SK-N-SH (cell line): ENCODE results near the gene OSBPL6. TPM values are rescaled to one million over a fixed set of nuclear protein-coding genes. Genes with fewer than 3 reads are reported as not detected.

Source experiments
- CTCF ChIA-PET: fragments of 300-600, 350-600 bp; formaldehyde crosslinking; extraction: SDS; loops from one replicate; lab custom pipeline; 2021; lab: Yijun Ruan, JAX
- POLR2A ChIA-PET: fragments of 350-600 bp; sonication (Branson Sonifier 250); formaldehyde crosslinking; extraction: SDS; loops from one replicate; lab custom pipeline; 2020; ENCODE audit warnings: antibody characterized with exemption, inconsistent platforms; lab: Yijun Ruan, JAX
- DNase-seq: peaks from one replicate; pipeline ENCODE4 v3.0.0; 2012
- H2AFZ ChIP-seq: fragments of 200-600 bp; sonication (generic); 2 replicates; pipeline ENCODE4 v1.8.1; 2016; ENCODE audit warnings: antibody characterized with exemption, mild to moderate bottlenecking, low read depth
- H3F3A ChIP-seq: fragments of 200-600 bp; sonication (generic); replicated peaks from 2 replicates; pipeline ENCODE3; 2016; ENCODE audit warnings: antibody characterized with exemption, mild to moderate bottlenecking; ENCODE audit not compliant: insufficient read depth
- H3K27ac ChIP-seq, 2 experiments: fragments of 200-500 bp in 1 of 2; fragments of 200-600 bp in 1 of 2; sonication (Bioruptor generic) in 1 of 2; sonication (generic), shearing (Covaris generic) in 1 of 2; 2 replicates each; pipeline versions ENCODE4 v1.5.1 to v1.6.1; 2014 to 2016; ENCODE audit warnings: low read depth in 2 of 2, inconsistent platforms in 1 of 2, low read length in 1 of 2, mild to moderate bottlenecking in 1 of 2, mixed read lengths in 1 of 2
- H3K27me3 ChIP-seq: fragments of 200-600 bp; sonication (generic), shearing (Covaris generic); 2 replicates; pipeline ENCODE4 v1.6.1; 2016; ENCODE audit warnings: mixed run types; ENCODE audit not compliant: insufficient read depth
- H3K36me3 ChIP-seq, 2 experiments: fragments of 200-500 bp in 1 of 2; fragments of 200-600 bp in 1 of 2; sonication (Bioruptor generic) in 1 of 2; sonication (generic) in 1 of 2; replicated peaks in 1 of 2; 2 replicates each; pipeline versions ENCODE3 to v1.5.1; 2014 to 2016; ENCODE audit warnings: low read length in 1 of 2, mild to moderate bottlenecking in 1 of 2; ENCODE audit not compliant: insufficient read depth in 2 of 2, control insufficient read depth in 1 of 2
- H3K4me1 ChIP-seq, 2 experiments: fragments of 200-500 bp in 1 of 2; fragments of 200-600 bp in 1 of 2; sonication (Bioruptor generic) in 1 of 2; sonication (generic), shearing (Covaris generic) in 1 of 2; 2 replicates each; pipeline versions ENCODE4 v1.5.1 to v1.6.1; 2014 to 2016; ENCODE audit warnings: low read depth in 1 of 2, low read length in 1 of 2, mixed run types in 1 of 2; ENCODE audit not compliant: insufficient read depth in 2 of 2, control insufficient read depth in 1 of 2
- H3K4me2 ChIP-seq: fragments of 200-600 bp; sonication (generic), shearing (Covaris generic); 2 replicates; pipeline ENCODE4 v1.6.1; 2017; ENCODE audit warnings: mixed run types
- H3K4me3 ChIP-seq, 2 experiments: fragments of 200-500 bp in 1 of 2; fragments of 200-600 bp in 1 of 2; sonication (Bioruptor generic) in 1 of 2; sonication (generic), shearing (Covaris generic) in 1 of 2; 2 replicates each; pipeline versions ENCODE4 v1.5.1 to v1.8.1; 2014 to 2016; ENCODE audit warnings: low read depth in 2 of 2, inconsistent platforms in 1 of 2, low read length in 1 of 2, mild to moderate bottlenecking in 1 of 2, mixed read lengths in 1 of 2, moderate library complexity in 1 of 2
- H3K79me2 ChIP-seq: fragments of 200-600 bp; sonication (generic); 2 replicates; pipeline ENCODE4 v1.8.1; 2017; ENCODE audit warnings: mild to moderate bottlenecking; ENCODE audit not compliant: insufficient read depth
- H3K9ac ChIP-seq: fragments of 200-600 bp; sonication (generic); 2 replicates; pipeline ENCODE4 v1.6.1; 2017; ENCODE audit warnings: mixed run types
- H3K9me2 ChIP-seq: fragments of 200-600 bp; sonication (generic); 2 replicates; pipeline ENCODE4 v1.6.1; 2017; ENCODE audit warnings: mixed run types
- H3K9me3 ChIP-seq: fragments of 200-600 bp; sonication (generic); 2 replicates; pipeline ENCODE4 v1.6.1; 2017; ENCODE audit warnings: mixed run types, mild to moderate bottlenecking, moderate library complexity
- H4K20me1 ChIP-seq: fragments of 200-600 bp; sonication (generic); 2 replicates; pipeline ENCODE4 v1.6.1; 2017; ENCODE audit warnings: mild to moderate bottlenecking, mixed run types; ENCODE audit not compliant: insufficient read depth
- ELF1 ChIP-seq: IDR thresholded peaks from 2 replicates; pipeline ENCODE4 v1.4.0; 2012
- EZH2phosphoT487 ChIP-seq: fragments of 200-600 bp; sonication (generic); IDR thresholded peaks from 2 replicates; pipeline ENCODE4 v1.6.1; 2017; ENCODE audit warnings: low read depth, mixed run types, mild to moderate bottlenecking, antibody characterized with exemption, moderate library complexity, borderline replicate concordance
- FOSL2 ChIP-seq: IDR thresholded peaks from 2 replicates; pipeline ENCODE4 v1.4.0; 2012; ENCODE audit warnings: low read depth, mild to moderate bottlenecking, moderate library complexity, borderline replicate concordance
- FOXJ3 ChIP-seq: sonication (generic); formaldehyde crosslinking; IDR thresholded peaks from 2 replicates; pipeline ENCODE4 v1.5.1; 2020; ENCODE audit warnings: mild to moderate bottlenecking, missing genetic modification reagents
- FOXM1 ChIP-seq: IDR thresholded peaks from 2 replicates; pipeline ENCODE4 v1.4.0; 2012; ENCODE audit warnings: low read depth, mild to moderate bottlenecking
- GABPA ChIP-seq: IDR thresholded peaks from 2 replicates; pipeline ENCODE4 v1.4.0; 2012; ENCODE audit warnings: low read depth, mild to moderate bottlenecking
- NRF1 ChIP-seq: IDR thresholded peaks from 2 replicates; pipeline ENCODE4 v1.6.1; 2012; ENCODE audit warnings: low read depth, mild to moderate bottlenecking, low read length
- RFX5 ChIP-seq: IDR thresholded peaks from 2 replicates; pipeline ENCODE4 v1.6.1; 2012; ENCODE audit warnings: mild to moderate bottlenecking, improper control_type of control experiment, low read length
- RXRA ChIP-seq: IDR thresholded peaks from 2 replicates; pipeline ENCODE4 v1.4.0; 2012; ENCODE audit warnings: low read depth, mild to moderate bottlenecking, borderline replicate concordance
- SMC3 ChIP-seq: IDR thresholded peaks from 2 replicates; pipeline ENCODE4 v1.6.1; 2012; ENCODE audit warnings: low read depth, low read length, improper control_type of control experiment
- WGBS: methylation state at CpG from one replicate; pipeline ENCODE4 v1.1.6; 2017; ENCODE audit warnings: low lambda C conversion rate; 5-methylcytosine and 5-hydroxymethylcytosine counted together
- polyA plus RNA-seq, 3 experiments: library from polyadenylated mRNA; depleted of rRNA; stranded (reverse); fragments of >200 nt; gene quantifications; 2 replicates each; pipeline ENCODE4 v1.2.3, GENCODE V29; 2012
- TF ChIP-seq, protein P1 (sequence below): fragments of 150-350 bp; IDR thresholded peaks from 2 replicates; pipeline ENCODE4 v1.6.1; 2016; ENCODE audit warnings: mild to moderate bottlenecking, low read depth, low read length
- TF ChIP-seq, protein P2 (sequence below): IDR thresholded peaks from 2 replicates; pipeline ENCODE4 v1.4.0; 2012; ENCODE audit warnings: low read depth
- TF ChIP-seq, protein P3 (sequence below): fragments of 200-600 bp; sonication (generic); IDR thresholded peaks from 2 replicates; pipeline ENCODE4 v1.6.1; 2017; ENCODE audit warnings: antibody characterized with exemption, mild to moderate bottlenecking, moderate library complexity
- TF ChIP-seq, protein P4 (sequence below): IDR thresholded peaks from 2 replicates; pipeline ENCODE4 v1.6.1; 2012; ENCODE audit warnings: mild to moderate bottlenecking, low read depth, low read length, moderate library complexity
- TF ChIP-seq, protein P5 (sequence below): IDR thresholded peaks from 2 replicates; pipeline ENCODE4; 2012

The OSBPL6 gene
- polyA plus RNA-seq, 1 of the 3 experiments (the other 2 are of a cell fraction): 2.7 TPM

DNA sequence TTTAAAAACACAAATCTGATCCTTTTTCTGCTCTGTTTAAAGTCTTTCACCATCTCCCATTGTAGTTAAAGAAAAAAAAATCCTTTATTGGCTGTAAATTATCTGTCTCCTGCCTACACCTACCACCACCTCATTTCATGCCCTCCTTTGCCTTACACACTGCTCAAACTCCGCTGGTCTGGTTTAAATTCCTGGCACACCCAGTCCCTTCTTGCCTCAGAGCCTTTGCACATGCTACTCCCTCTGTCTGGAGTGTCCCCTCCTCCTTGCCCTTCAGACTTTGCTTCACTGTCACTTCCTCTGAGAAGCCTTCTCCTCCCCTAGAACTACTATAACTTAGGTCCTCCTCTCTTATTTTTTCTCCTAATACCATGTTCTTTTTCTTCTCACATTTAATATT is 49.6 kb downstream of the OSBPL6 start:
- no peak overlapping the region for H2AFZ ChIP-seq
- no peaks in the 10 kb centered on the region for H3K36me3 ChIP-seq
- no peak overlapping the region for H3K4me3 ChIP-seq
- no peak for DNase-seq
- no peaks in the 10 kb centered on the region for H3K79me2 ChIP-seq
- no peaks in the 10 kb centered on the region for H4K20me1 ChIP-seq
- H3K27me3 ChIP-seq: no peaks in the 10 kb centered on the region
- ChIA-PET POLR2A (no interaction called here), CTCF (no interaction called here)
- WGBS: 82% methylated on average over 1 of the region's 1 CpG
- H3K27ac ChIP-seq: no peak overlapping the region
- H3K9me3 ChIP-seq: no peaks in the 10 kb centered on the region
- H3K9me2 ChIP-seq: no peaks in the 10 kb centered on the region
- no peak overlapping the region for H3K4me2 ChIP-seq
- peaks cover 5% of the 10 kb centered on the region for H3F3A ChIP-seq
- H3K4me1 ChIP-seq: peaks cover 6 to 18% of the 10 kb centered on the region in 2 experiments; a peak in 3 of 4 replicates
- no peak overlapping the region for H3K9ac ChIP-seq
- no peak for TF ChIP-seq RXRA
- no peak for TF ChIP-seq GABPA
- TF ChIP-seq, protein P1, sequence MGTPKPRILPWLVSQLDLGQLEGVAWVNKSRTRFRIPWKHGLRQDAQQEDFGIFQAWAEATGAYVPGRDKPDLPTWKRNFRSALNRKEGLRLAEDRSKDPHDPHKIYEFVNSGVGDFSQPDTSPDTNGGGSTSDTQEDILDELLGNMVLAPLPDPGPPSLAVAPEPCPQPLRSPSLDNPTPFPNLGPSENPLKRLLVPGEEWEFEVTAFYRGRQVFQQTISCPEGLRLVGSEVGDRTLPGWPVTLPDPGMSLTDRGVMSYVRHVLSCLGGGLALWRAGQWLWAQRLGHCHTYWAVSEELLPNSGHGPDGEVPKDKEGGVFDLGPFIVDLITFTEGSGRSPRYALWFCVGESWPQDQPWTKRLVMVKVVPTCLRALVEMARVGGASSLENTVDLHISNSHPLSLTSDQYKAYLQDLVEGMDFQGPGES: no peak
- TF ChIP-seq, protein P2, sequence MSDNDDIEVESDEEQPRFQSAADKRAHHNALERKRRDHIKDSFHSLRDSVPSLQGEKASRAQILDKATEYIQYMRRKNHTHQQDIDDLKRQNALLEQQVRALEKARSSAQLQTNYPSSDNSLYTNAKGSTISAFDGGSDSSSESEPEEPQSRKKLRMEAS: no peak
- no peak for TF ChIP-seq EZH2phosphoT487
- TF ChIP-seq, protein P3, sequence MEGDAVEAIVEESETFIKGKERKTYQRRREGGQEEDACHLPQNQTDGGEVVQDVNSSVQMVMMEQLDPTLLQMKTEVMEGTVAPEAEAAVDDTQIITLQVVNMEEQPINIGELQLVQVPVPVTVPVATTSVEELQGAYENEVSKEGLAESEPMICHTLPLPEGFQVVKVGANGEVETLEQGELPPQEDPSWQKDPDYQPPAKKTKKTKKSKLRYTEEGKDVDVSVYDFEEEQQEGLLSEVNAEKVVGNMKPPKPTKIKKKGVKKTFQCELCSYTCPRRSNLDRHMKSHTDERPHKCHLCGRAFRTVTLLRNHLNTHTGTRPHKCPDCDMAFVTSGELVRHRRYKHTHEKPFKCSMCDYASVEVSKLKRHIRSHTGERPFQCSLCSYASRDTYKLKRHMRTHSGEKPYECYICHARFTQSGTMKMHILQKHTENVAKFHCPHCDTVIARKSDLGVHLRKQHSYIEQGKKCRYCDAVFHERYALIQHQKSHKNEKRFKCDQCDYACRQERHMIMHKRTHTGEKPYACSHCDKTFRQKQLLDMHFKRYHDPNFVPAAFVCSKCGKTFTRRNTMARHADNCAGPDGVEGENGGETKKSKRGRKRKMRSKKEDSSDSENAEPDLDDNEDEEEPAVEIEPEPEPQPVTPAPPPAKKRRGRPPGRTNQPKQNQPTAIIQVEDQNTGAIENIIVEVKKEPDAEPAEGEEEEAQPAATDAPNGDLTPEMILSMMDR: no peak
- TF ChIP-seq FOSL2: no peak
- TF ChIP-seq FOXJ3 (CRISPR knock-in tag): no peak
- TF ChIP-seq, protein P4, sequence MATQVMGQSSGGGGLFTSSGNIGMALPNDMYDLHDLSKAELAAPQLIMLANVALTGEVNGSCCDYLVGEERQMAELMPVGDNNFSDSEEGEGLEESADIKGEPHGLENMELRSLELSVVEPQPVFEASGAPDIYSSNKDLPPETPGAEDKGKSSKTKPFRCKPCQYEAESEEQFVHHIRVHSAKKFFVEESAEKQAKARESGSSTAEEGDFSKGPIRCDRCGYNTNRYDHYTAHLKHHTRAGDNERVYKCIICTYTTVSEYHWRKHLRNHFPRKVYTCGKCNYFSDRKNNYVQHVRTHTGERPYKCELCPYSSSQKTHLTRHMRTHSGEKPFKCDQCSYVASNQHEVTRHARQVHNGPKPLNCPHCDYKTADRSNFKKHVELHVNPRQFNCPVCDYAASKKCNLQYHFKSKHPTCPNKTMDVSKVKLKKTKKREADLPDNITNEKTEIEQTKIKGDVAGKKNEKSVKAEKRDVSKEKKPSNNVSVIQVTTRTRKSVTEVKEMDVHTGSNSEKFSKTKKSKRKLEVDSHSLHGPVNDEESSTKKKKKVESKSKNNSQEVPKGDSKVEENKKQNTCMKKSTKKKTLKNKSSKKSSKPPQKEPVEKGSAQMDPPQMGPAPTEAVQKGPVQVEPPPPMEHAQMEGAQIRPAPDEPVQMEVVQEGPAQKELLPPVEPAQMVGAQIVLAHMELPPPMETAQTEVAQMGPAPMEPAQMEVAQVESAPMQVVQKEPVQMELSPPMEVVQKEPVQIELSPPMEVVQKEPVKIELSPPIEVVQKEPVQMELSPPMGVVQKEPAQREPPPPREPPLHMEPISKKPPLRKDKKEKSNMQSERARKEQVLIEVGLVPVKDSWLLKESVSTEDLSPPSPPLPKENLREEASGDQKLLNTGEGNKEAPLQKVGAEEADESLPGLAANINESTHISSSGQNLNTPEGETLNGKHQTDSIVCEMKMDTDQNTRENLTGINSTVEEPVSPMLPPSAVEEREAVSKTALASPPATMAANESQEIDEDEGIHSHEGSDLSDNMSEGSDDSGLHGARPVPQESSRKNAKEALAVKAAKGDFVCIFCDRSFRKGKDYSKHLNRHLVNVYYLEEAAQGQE: no peak
- no peak for TF ChIP-seq FOXM1
- TF ChIP-seq, protein P5, sequence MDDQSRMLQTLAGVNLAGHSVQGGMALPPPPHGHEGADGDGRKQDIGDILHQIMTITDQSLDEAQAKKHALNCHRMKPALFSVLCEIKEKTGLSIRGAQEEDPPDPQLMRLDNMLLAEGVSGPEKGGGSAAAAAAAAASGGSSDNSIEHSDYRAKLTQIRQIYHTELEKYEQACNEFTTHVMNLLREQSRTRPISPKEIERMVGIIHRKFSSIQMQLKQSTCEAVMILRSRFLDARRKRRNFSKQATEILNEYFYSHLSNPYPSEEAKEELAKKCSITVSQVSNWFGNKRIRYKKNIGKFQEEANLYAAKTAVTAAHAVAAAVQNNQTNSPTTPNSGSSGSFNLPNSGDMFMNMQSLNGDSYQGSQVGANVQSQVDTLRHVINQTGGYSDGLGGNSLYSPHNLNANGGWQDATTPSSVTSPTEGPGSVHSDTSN: no peak
- no peak for TF ChIP-seq RFX5
- no peak for TF ChIP-seq NRF1
- no peak for TF ChIP-seq ELF1
- no peak for TF ChIP-seq SMC3
- TF ChIP-seq, all 33 proteins: peak for 0
